ENCODE measurements around the gene ARID5B. TPM values are rescaled to one million over a fixed set of nuclear protein-coding genes. Genes with fewer than 3 reads are reported as not detected.

ARID5B gene
- total RNA-seq, 1 experiment from 2014 or later, result 2.3 TPM

- H3K4me1 Mint-ChIP-seq, result peaks cover 11% of the 10 kb centered on the region
- no peak for ATAC-seq
- H3K27me3 Mint-ChIP-seq (ENCODE audit: low read depth), result no peaks in the 10 kb centered on the region
- H3K9me3 Mint-ChIP-seq, result no peaks in the 10 kb centered on the region
- ChIA-PET POLR2A (interaction anchor here (0.6 kb wide), 1 partner anchor 447 kb away, joined by 3 read pairs; no protein-coding TSS in a partner anchor), CTCF (no interaction called here)
- H3K27ac Mint-ChIP-seq, result no peak overlapping the region
- no peak for TF ChIP-seq FOXJ3 (CRISPR knock-in tag; IDR thresholded peaks at IDR 0.05; ENCODE audit: borderline replicate concordance)
- no peak for TF ChIP-seq HMGA2 (CRISPR knock-in tag; IDR thresholded peaks at IDR 0.05)
- TF ChIP-seq IRF1 (CRISPR knock-in tag; IDR thresholded peaks at IDR 0.05), result no peak
- no peak for TF ChIP-seq JUN (CRISPR knock-in tag; IDR thresholded peaks at IDR 0.05)
- TF ChIP-seq TP53 (CRISPR knock-in tag; IDR thresholded peaks at IDR 0.05), result no peak
- TF ChIP-seq RELA (CRISPR knock-in tag; IDR thresholded peaks at IDR 0.05; ENCODE audit: borderline replicate concordance), result no peak
- TF ChIP-seq ESRRA (CRISPR knock-in tag; IDR thresholded peaks at IDR 0.05; ENCODE audit: borderline replicate concordance), result no peak
- TF ChIP-seq, protein P1, sequence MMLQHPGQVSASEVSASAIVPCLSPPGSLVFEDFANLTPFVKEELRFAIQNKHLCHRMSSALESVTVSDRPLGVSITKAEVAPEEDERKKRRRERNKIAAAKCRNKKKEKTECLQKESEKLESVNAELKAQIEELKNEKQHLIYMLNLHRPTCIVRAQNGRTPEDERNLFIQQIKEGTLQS (CRISPR knock-in tag; conservative IDR thresholded peaks at IDR 0.05), result no peak
- H3K4me3 Mint-ChIP-seq, result no peak overlapping the region
- no peaks in the 10 kb centered on the region for H3K36me3 Mint-ChIP-seq
- DNase-seq (ENCODE audit: low spot score), result no peak
Measured at GRCh38 chr10:62092301-62093030, 191.0 kb downstream of the ARID5B start.

GRCh38 chr10:62093863-62094291 lies 192.4 kb downstream of the ARID5B start:
- no peaks in the 10 kb centered on the region for H3K9me3 Mint-ChIP-seq
- no peaks in the 10 kb centered on the region for H3K27me3 Mint-ChIP-seq (ENCODE audit: low read depth)
- ChIA-PET POLR2A (no interaction called here), CTCF (interaction anchor here (0.9 kb wide), 1 partner anchor 197 kb away, joined by 3 read pairs; no protein-coding TSS in a partner anchor)
- H3K4me3 Mint-ChIP-seq, result no peak overlapping the region
- no peak for ATAC-seq
- peaks cover 11% of the 10 kb centered on the region for H3K4me1 Mint-ChIP-seq
- no peak for DNase-seq (ENCODE audit: low spot score)
- TF ChIP-seq, protein P2, sequence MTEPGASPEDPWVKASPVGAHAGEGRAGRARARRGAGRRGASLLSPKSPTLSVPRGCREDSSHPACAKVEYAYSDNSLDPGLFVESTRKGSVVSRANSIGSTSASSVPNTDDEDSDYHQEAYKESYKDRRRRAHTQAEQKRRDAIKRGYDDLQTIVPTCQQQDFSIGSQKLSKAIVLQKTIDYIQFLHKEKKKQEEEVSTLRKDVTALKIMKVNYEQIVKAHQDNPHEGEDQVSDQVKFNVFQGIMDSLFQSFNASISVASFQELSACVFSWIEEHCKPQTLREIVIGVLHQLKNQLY (CRISPR knock-in tag; IDR thresholded peaks at IDR 0.05), result no peak
- TF ChIP-seq GABPB1 (CRISPR knock-in tag; IDR thresholded peaks at IDR 0.05), result peak; percentile 69
- H3K36me3 Mint-ChIP-seq, result no peaks in the 10 kb centered on the region
- H3K27ac Mint-ChIP-seq, result no peak overlapping the region

DNA sequence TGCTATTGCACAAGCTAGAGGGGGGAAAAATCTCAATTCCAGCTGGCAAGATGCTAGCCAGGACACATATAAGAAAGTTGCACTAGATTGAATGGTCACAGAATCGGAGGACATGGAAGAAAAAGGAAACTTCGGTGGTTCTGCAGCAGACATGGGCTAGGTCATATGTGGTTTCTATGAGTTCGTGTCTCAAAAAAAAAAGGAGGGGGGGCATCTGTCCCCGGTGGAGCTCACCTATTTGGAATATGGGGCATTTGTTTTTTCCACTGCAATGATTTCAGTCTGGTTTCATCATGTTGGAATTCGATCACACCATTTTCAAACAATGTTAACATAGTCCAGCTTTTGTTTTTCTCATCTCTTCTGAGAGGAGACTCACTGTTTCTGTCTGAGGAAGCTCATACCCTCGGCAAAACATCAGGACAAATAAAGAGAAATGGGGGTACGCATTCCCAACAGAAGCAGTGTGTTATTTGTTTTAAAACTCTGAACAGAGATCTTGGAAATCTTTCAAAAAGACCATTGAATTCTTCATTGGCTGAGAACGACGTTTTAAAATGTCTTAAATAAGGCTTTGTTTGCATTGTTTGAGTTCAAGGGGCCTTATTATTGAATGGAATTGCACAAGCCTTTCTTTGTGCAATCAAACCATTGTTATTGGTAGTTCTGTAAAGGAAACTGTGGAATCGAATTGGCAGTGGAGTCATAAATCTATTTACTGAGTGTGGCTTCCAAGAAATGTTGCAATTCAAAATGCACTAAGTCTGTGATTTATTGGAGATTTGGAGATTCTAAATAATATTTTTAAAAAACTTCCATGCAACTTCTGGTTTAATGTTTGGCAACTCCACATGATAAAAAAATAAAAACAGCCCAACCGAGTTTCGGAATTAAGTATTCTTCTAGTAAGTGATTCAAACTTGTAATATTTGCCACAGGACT lies 194.0 kb downstream of the ARID5B start:
- ChIA-PET CTCF (no interaction called here), POLR2A (no interaction called here)
- Mint-ChIP-seq H3K4me3 (no peak overlapping the region), H3K27me3 (ENCODE audit: low read depth) (no peaks in the 10 kb centered on the region), H3K27ac (peak overlapping the region; percentile 18; the same call in 1 of the 2 replicates), H3K36me3 (no peaks in the 10 kb centered on the region), H3K4me1 (peaks cover 11% of the 10 kb centered on the region), H3K9me3 (no peaks in the 10 kb centered on the region)
- ATAC-seq (no peak), DNase-seq (ENCODE audit: low spot score) (no peak)
- TF ChIP-seq JAZF1 (CRISPR knock-in tag; IDR thresholded peaks at IDR 0.05) (no peak), GABPB1 (CRISPR knock-in tag; IDR thresholded peaks at IDR 0.05) (peak; percentile 98)

GRCh38 chr10:62096256-62096933 lies 194.9 kb downstream of the ARID5B start:
- Mint-ChIP-seq H3K27me3 (ENCODE audit: low read depth) (no peaks in the 10 kb centered on the region), H3K4me1 (peaks cover 11% of the 10 kb centered on the region), H3K36me3 (no peaks in the 10 kb centered on the region), H3K9me3 (no peaks in the 10 kb centered on the region), H3K27ac (no peak overlapping the region), H3K4me3 (no peak overlapping the region)
- ChIA-PET CTCF (no interaction called here), POLR2A (no interaction called here)
- DNase-seq (ENCODE audit: low spot score) (no peak), ATAC-seq (no peak)
- TF ChIP-seq ARID4B (CRISPR knock-in tag; IDR thresholded peaks at IDR 0.05; ENCODE audit: borderline replicate concordance) (no peak), CBFB (CRISPR knock-in tag; IDR thresholded peaks at IDR 0.05; ENCODE audit: low read depth) (no peak), GTF2I (CRISPR knock-in tag; conservative IDR thresholded peaks at IDR 0.05) (no peak), ATF1 (CRISPR knock-in tag; IDR thresholded peaks at IDR 0.05) (no peak), E2F1 (CRISPR knock-in tag; IDR thresholded peaks at IDR 0.05) (no peak), E2F4 (CRISPR knock-in tag; IDR thresholded peaks at IDR 0.05; ENCODE audit: borderline replicate concordance, low read depth) (no peak)

All from WTC11 (cell line).